Upper lobe of left lung (tissue), 4 donors: ENCODE results near the gene DDC.

Experiments used
- EP300 ChIP-seq, 4 donors: sonication (generic); formaldehyde crosslinking; IDR thresholded peaks; one replicate each; pipeline ENCODE4 v1.5.1; 2017; ENCODE audit warnings: antibody characterized with exemption in 4 of 4, control low read depth in 2 of 4
- POLR2AphosphoS5 ChIP-seq, 2 donors: sonication (generic); formaldehyde crosslinking; IDR thresholded peaks; one replicate each; pipeline ENCODE4 v1.5.1; 2017; ENCODE audit warnings: antibody characterized with exemption in 2 of 2
- TF ChIP-seq, protein P1 (sequence below), 6 experiments: fragments of 450-650 bp in 4 of 6; fragments of 200-600 bp in 2 of 6; sonication (generic) in 2 of 6; IDR thresholded peaks; one replicate each; pipeline ENCODE4 v1.5.1; 2016 to 2019; ENCODE audit warnings: antibody characterized with exemption in 6 of 6

DNA sequence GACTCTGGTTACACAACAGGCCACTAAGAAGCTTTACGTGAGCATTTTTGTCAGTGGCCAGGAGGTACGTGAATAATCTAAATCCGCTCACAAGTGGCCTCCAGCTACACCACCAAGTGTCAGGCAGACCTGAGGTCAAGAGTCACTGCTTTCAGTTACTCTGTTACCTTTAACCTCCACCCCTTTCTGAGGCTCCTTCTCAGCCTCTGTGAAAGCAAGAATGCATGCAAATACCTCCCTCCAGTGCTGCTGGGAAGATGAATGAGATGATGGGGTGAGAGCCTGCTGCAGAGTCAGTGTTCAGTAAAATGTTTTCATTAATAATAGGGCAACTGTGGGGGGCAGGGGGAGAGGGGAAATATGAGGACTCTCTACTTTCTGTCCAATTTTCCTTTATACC lies 11.2 kb downstream of the DDC start:
- TF ChIP-seq, protein P1, sequence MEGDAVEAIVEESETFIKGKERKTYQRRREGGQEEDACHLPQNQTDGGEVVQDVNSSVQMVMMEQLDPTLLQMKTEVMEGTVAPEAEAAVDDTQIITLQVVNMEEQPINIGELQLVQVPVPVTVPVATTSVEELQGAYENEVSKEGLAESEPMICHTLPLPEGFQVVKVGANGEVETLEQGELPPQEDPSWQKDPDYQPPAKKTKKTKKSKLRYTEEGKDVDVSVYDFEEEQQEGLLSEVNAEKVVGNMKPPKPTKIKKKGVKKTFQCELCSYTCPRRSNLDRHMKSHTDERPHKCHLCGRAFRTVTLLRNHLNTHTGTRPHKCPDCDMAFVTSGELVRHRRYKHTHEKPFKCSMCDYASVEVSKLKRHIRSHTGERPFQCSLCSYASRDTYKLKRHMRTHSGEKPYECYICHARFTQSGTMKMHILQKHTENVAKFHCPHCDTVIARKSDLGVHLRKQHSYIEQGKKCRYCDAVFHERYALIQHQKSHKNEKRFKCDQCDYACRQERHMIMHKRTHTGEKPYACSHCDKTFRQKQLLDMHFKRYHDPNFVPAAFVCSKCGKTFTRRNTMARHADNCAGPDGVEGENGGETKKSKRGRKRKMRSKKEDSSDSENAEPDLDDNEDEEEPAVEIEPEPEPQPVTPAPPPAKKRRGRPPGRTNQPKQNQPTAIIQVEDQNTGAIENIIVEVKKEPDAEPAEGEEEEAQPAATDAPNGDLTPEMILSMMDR (IDR thresholded peaks at IDR 0.05): no peak
- no peak for TF ChIP-seq POLR2AphosphoS5 (IDR thresholded peaks at IDR 0.05)
- no peak for TF ChIP-seq EP300 (IDR thresholded peaks at IDR 0.05)
